C4-2B (cell line): ENCODE data around the gene PLPPR2.
"Not testable (repeated sequence)": the region's sequence is repeated elsewhere in the genome, so short reads cannot be mapped to it uniquely, and the experiment has no call there.

Source experiments
- H3K27ac ChIP-seq: fragments of 450-650 bp; 2 replicates; pipeline ENCODE4 v1.5.1; 2017
- ZFX ChIP-seq: fragments of 450-650 bp; IDR thresholded peaks from 2 replicates; pipeline ENCODE4 v1.6.1; 2017
- TF ChIP-seq, protein P1 (sequence below): fragments of 450-650 bp; conservative IDR thresholded peaks from 2 replicates; pipeline ENCODE4 v1.5.1; 2017; ENCODE audit warnings: mild to moderate bottlenecking

The PLPPR2 gene

GRCh38 chr19:11345122-11345803 is 10.0 kb upstream of the PLPPR2 start:
- peak overlapping the region; percentile 91 for H3K27ac ChIP-seq
- no peak for TF ChIP-seq ZFX
- TF ChIP-seq, protein P1, sequence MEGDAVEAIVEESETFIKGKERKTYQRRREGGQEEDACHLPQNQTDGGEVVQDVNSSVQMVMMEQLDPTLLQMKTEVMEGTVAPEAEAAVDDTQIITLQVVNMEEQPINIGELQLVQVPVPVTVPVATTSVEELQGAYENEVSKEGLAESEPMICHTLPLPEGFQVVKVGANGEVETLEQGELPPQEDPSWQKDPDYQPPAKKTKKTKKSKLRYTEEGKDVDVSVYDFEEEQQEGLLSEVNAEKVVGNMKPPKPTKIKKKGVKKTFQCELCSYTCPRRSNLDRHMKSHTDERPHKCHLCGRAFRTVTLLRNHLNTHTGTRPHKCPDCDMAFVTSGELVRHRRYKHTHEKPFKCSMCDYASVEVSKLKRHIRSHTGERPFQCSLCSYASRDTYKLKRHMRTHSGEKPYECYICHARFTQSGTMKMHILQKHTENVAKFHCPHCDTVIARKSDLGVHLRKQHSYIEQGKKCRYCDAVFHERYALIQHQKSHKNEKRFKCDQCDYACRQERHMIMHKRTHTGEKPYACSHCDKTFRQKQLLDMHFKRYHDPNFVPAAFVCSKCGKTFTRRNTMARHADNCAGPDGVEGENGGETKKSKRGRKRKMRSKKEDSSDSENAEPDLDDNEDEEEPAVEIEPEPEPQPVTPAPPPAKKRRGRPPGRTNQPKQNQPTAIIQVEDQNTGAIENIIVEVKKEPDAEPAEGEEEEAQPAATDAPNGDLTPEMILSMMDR = no peak

- TF ChIP-seq, protein P1 = no peak
- no peak for TF ChIP-seq ZFX
- peak within 1 kb of the TSS; percentile 91 for H3K27ac ChIP-seq
Measured at GRCh38 chr19:11346104-11346940, 8.9 kb upstream of the PLPPR2 start, which contains the start of the genes CCDC159 and TMEM205. Gene CCDC159, plus strand, starts transcription at chr19:11346519. Its CDS starts 88 bp downstream, at chr19:11346607. Gene TMEM205, minus strand, starts transcription at chr19:11346268. Its CDS starts 649 bp downstream, at chr19:11345619.

DNA sequence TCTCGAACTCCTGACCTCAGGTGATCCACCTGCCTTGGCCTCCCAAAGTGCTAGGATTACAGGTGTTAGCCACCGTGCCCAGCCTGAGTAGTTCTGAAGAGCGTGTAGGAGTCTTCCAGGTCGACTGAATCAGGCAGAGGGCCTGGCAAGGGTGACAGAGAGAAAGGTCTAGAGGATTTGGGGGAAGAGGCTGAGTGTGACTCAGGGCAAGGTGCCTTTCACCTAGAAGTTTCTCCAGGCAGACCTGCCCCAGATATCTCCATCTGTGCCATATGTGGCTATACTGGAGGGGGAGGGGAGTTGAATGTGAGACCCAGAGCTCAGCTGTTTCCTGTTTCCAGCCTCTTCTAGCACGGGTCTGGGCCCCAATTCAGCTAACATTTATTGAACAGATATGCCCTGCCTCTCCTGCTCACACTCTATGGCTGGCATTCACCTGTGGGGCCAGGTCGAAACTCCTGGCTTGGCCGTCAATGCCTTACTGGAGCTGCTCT is 7.6 kb upstream of the PLPPR2 start:
- H3K27ac ChIP-seq = peak overlapping the region; percentile 91

DNA sequence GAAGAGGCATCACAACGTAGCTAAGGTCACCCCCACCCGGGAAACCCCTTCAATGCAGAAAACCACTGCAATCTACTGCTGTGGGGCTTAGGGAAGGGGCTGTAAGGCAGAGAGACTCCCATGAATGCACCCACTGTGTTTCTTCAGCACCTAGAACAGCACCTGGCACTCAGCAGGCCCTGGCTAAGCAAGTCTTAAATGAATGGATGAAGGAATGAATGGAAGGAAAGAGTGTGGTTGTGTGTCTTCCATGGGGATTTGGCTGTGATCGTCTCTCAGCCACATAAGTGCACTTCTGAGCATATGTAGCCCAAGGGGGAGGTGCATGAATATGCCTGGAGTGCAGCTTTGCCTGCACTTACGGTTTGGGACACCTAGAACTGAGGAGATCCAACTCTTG is 6.1 kb upstream of the PLPPR2 start:
- TF ChIP-seq, protein P1 = no peak
- TF ChIP-seq ZFX = no peak
- H3K27ac ChIP-seq = no peak overlapping the region

More for the DNA sequence above, 7.6 kb upstream of the PLPPR2 start:
- TF ChIP-seq ZFX = no peak
- TF ChIP-seq, protein P1 = no peak

GRCh38 chr19:11354102-11354501 is 1.1 kb upstream of the PLPPR2 start:
- H3K27ac ChIP-seq = not testable (repeated sequence)

GRCh38 chr19:11356074-11356397 is 804 bp downstream of the PLPPR2 start:
- H3K27ac ChIP-seq = peak overlapping the region; percentile 72
- TF ChIP-seq, protein P1 = no peak
- no peak for TF ChIP-seq ZFX

DNA sequence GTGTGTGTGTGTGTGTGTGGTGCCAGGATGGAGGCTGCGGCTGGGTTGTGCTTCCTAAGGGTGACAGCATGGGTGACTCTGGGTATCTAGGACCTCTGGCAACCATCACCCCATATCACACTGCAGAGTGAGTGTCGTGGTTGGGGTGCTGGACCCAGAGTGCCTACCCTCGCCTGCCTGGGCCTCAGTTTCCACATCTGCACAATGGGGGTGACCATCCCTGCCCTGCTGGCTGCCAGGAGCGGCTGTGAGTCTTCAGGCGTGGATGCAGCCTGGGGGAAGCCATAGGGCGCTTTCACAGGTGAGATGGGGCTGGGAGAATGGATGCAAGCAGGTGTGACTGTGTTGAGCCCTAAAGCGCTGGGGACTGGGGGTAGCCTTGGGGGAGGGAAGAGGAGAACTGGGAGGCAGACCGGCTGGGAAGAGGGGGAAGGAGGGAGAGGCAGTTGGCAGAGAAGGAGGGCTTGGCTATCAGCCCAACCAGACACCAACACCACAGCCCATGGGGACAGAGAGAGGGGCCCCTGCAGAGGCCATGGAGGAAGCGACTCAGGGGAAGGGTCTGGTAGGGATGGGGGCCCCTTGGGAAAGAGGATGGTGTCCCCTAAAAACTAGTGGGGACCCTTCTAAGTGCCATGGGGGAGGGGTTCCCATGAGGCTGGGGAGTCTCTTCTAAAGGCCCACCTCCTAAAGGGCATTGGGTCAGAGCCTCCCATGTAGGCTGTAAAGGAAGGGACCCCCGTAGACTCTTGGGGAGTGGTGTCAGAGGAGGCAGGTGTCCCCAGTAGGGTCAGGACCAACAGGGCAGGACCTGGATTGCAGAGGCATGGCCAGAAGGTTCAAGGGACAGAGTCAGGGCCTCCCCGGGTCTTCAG is 1.7 kb downstream of the PLPPR2 start:
- TF ChIP-seq, protein P1 = no peak
- TF ChIP-seq ZFX = no peak
- no peak overlapping the region for H3K27ac ChIP-seq
